Measurements from ENCODE around the gene ING3.
"Not testable (repeated sequence)": the region's sequence is repeated elsewhere in the genome, so short reads cannot be mapped to it uniquely, and the experiment has no call there.

Gene ING3

DNA sequence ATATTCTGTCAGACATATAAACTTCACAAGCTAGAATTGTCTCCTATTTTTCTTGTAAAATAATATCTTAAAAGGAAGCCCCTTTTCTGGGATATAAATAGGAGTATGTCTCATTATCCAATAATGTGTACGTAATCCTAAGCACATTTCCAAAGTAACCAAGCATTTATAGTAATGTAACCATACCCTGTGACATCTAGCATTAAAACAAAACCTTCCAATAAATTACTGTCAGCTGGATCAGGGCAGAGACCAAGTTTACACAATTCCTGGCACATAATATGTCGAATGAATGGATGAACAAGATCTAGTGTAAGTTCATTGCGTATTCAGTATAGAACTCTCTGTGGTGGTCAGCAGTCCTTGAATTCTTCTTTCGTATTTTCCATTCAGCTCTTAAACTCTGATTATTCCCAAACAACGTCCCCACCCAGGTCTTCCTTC is 52.2 kb downstream of the ING3 start:
- no peak for DNase-seq (ENCODE audit: low read depth)

DNA sequence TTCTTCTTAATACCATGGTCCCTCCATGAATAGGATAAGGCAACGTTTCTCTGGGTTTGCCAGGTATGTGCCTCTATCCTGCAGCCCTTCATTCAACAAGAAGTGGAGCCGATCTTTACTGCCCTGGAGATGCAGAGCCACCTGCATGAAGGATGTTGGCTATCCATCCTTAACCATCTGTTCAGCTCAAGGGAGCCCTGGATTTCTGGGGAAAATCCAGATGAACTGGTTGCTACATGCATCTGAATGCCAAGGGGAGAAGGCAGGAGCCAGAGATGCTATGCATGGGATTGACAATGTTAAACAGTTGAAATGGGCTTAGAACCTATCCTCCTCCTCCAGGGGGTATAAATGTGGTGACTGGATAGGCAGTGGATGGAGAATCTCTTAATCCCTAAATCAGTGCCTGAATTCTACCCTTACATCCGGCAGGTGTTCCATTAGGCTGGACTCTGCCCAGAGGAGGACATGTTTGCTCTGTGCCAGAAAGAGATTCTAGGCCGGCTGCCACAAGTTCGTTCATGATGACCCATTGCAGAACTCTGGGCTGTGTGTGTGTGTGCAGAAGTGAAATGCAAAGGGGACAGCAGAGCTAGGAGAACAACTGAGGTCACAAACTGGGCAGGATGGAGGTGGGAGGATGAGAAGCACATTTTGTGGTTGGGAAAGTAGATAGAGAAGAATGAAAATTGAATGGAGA is 53.6 kb downstream of the ING3 start:
- DNase-seq (ENCODE audit: low read depth) = no peak

DNA sequence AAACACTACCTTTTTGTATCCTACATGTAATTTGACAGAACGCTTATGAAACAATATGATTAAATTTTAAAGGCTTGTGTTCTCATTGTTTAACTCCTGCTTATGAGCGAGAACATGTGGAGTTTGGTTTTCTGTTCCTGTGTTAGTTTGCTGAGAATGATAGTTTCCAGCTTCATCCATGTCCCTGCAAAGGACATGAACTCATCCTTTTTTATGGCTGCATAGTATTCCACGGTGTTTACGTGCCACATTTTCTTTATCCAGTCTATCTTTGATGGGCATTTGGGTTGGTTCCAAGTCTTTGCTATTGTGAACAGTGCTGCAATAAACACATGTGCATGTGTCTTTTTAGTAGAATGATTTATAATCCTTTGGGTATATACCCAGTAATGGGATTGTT is 54.5 kb downstream of the ING3 start:
- not testable (repeated sequence) for DNase-seq (ENCODE audit: low read depth)

DNA sequence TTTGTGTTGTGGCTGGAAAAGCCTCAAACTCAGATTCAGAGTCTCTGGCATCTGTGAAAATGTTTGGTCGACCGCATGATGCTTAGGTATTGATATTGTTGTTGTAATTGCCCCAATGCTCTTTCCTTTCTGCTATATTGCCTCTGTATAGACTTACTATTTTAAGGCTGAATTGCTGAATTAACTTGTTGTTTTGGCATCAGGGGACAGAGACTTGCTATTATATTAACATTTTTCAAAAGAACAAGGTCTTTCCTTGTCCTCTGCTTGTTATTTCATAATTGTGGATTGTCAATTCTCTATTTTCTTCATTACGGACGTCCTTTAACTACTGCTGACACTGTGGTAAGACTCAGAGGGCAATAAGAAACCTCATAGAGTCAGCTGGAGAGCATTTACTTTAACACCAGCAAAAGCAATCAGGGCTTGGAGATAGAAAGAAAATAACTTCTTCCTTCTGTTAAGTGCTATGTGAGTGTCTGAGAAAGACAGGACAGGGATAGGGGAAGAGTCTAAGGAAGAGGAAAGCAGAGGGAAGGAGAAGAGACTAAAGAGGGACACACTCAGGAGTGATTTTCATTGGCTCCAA is 55.5 kb downstream of the ING3 start:
- DNase-seq (ENCODE audit: low read depth) = no peak

DNA sequence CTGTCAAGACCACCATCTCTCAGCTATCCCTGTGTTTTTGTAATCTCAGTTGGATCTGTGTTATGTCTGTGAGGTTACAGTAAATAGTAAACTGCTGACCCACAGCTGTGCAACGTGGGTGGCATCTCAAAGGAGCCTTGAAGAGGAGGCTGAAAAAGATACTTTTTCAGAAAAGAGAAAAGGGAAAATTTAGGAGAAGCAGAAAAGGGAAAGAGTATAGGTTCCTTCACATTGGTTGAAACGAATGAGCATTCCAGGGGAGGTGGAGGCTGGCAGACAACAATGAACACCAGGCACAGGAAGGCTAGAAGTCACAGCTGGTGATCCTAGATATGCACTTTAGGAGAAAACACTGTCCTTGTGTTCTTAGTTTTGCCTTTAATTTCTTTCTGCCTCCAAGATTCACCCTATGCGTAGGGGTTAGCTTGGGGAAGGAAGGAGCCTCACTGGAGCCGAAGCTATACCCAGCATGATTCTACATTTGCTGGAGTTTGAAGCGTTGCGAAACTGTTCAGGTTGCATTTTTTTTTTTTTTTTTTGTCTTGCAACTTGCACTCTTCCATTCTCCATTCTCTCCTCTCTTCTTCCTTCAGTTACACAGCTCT is 56.2 kb downstream of the ING3 start:
- DNase-seq (ENCODE audit: low read depth) = no peak

DNA sequence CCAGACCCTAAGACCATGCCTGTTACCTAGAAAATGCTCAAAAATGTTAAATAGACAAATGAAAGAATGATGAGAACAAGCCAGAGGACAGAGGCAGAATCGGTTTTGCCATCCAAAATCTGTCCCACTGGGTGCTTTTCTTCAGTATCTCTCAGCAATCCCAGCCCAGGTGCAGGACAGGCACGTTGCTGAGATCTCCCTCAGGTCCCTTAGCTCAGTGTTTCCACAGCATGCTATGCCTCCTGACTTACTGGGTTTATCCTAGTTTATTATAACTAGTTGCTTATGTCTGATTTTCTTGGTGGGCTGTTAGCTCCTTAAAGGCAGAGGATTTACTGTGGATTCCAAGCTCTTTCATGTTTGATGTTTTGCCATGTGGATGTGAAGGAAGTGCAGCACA is 58.2 kb downstream of the ING3 start:
- DNase-seq (ENCODE audit: low read depth) = no peak

DNA sequence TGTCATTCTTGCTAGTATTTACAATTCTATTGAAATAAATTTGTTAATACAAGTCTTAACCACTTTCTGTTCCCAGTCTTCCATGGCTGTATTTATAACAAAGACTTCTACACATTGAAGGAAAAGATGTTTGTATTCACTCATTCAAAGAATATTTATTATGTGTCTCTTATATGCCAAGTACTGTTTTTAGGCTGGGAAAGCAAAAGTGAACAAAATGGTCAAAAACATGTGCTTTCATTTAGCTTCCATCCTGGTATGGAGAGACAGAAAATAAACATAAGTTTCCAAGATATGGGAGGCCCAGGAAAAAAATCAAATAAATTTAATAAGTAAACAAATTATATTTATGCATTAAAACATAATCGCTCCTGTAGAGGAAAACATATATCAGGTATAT is 60.8 kb downstream of the ING3 start:
- no peak for DNase-seq (ENCODE audit: low read depth)

DNA sequence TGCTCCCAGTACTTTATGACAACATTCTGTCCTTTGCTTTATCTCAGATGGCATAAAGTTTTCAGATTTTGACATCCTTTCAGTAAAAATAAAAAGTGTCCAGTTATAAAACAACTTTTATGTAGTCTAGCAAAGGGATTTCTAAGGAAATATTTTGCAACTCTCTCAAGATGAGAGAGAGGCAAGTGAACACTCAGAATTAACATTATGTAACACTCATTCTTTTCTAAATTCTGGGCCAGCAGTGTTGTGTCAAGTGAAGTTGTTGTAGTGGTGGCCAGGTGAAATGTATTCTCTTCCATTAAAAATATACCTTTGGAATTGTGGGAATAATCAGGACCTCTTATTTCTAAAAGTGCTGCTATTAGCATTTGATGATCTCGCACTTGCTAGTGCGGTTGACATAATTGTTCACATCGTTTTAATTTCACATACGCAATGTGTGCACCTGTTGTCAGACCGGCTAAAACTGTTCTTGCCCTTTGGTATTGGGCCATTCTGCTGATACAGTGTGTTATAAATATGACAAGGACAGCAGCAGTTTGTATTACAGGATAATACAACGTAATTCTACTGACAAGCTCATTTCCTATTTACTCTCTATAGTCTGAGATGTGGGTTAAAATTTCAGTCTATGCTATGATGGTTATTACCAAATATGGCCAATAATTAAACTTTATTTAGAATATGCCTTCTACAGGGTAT is 61.7 kb downstream of the ING3 start:
- DNase-seq (ENCODE audit: low read depth) = no peak

DNA sequence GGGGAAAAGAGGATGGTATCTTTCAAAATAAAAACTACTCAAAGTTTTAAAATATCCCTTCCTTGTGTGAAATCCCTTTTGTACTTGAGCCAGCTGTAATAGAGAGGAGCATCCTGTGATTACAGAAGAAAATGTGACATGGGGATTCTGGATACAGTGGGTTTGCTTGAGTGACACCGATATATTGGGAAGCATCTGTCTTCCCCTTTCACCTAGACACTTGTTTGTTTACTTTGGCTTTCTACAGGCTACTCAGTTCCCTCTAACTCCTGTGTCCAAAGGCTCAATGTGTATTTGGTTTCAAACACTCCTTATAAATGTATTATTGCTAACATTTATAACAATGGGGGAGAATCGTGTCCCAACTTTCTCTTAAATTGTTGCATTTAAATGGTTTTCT is 62.3 kb downstream of the ING3 start:
- DNase-seq (ENCODE audit: low read depth) = no peak

DNA sequence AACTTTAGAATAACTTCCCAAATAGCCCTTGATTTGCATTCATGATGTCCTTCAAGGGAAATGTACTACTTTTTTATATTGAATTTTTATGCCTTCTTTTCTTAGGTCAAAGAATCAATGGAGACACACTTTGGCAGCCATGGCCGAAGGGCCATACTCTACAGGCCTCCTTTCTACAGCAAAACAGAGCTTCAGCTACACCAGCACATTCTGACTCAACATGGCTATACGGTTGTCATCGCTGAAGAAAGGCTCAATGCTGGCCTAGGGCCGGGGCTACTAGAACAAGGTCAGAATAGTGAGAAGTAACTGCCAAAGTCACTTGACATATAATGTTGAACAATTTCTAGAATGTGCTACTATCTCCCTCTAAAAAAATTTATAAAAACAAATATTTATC is 65.0 kb downstream of the ING3 start:
- no peak for DNase-seq (ENCODE audit: low read depth)

DNA sequence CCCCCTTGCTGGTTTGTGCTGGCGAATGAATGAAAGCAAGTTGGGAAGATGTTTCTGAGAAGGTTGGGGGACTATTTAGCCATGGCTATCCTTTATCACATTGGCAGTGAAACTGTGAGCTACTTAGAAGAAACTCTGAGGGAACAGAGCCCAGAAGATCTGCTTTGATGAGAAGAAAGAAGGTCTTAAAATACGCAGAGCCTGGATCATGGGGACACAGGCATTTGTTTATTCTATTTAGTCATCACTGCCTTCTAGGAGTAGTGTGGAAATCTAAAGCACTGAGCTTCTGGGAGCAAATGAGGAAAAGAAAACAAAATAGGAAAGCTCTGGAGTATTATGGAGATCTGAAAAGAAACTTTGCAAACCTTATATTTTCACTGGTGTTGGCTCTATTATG is 66.4 kb downstream of the ING3 start:
- DNase-seq (ENCODE audit: low read depth) = no peak

DNA sequence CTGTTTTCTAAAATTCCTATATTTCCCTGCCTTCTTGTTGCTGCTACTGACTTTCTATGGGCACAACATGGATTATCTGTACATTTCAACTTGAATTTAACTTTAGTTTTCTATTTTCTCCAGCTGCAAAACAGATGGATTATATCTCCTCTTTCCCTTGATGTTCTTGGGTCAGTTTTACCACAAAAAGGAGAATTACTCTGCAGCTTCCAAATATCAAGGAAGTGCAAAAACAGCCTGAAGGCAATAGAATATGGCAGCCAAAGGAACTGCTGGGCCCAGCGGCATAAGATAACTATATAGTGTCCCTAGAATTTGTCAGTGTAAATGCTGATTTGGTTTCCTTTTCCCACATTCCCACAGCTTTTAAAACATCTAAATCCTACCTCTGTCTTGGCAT is 67.0 kb downstream of the ING3 start:
- no peak for DNase-seq (ENCODE audit: low read depth)

DNA sequence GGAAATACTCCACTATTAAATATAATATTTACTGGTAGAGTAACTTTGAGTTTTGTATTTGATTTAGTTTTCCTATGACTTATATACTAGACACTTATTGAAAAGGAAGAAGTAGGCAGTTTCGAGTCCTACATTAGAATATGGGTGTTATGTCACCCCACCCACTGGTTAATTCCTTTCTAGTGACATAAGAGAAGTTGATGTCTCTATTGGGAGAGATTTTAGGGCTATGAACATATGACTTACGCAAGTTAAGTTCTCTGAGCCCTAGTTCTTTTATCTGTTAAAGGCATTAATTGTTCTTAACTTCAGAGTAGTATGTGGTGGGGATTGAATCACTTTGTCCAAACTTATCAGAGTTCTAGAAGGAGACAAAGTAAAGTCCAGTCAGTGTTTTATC is 68.4 kb downstream of the ING3 start:
- no peak for DNase-seq (ENCODE audit: low read depth)

DNA sequence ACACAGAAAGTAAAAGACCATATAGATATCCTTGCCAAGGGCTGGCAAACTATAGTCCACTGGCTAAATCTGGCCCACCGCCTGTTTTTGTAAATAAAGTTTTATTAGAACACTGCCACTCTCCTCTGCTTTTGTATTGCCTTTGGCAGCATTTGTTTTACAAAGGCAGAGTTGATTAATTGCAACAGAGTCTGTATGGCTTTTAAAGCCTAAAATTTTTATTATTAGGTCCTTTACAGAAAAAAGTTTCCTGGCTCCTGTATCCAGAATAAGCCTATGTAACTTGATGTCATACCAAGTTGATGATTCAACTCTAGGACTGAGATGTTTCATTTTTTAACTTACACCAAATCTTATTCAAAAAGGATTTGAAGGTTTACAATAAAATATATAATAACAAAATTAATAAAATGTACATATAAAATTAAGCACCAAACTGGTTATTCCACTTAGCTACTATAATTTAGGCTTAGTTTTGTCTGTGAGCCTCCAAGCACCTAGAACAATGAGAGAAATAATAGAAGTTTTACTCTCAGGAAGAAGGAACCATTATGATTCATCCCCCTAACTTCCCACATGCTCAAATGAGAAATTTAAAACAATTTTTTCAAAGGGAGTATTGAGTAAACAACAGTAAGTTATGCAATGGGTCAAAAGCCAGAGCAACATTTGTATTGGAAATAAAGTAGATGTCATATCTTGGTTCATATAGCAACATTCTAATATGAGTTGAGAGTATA is 69.8 kb downstream of the ING3 start:
- DNase-seq (ENCODE audit: low read depth) = no peak

DNA sequence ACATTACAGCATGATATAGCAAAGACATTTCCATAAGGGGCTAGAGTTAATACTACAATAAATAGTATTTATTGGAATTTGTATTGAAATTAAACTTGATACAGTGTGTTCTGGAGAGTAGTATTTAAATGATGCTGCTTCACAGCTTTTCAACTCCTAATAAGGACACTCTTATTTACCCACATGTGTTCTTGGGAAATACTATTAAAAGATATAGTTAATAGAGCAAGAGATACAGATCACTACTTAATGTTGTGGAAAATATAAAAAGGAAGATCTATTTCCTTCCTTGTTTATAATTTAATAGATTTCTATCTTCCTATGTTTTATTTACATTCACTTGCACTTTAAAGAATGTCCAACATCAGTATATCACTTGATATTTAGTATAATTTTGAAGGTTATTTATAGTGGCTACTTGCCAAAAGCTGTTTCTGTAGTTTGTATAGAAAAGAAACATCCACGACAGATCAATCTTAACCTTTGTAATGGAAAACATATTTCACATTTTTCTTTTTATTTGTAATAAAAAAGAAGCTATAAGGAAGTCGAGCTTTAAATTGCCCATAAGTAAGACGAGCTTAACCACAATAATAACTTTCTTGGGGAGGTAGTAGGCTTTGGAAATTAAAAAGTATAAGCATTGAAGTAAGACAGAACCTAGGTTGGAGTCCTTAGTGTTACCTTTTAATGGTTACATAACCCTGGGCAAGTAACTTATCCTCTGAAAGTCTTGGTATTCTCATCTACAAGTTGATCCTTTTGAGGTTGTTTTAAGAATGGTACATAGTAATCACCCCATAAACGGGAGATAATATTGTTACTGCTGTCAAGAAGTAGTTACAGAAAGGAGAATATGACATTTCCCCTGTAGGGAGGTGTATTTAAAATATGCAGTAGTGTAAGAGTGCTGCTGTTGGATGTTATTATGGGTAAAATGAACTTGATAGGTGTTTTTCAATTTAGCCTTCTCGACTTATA is 70.7 kb downstream of the ING3 start:
- DNase-seq (ENCODE audit: low read depth) = no peak

DNA sequence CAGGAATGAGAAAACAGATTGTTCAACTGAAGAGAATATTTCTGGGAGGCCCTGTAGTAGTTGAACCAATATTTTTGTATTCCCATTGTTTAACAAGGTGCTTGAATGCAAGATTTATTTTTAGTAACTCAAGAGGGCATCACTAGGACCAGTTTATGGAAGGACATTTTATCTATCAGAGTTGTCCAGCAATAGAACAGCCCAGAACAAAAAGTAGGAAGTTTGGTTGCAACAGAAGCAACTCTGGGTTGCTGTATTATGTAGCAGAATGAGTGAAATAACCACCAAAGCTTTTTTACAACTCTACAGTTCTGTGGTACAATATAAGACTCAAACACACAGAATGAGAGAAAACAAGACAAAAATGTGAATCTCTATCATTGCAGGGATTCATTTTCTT is 72.6 kb downstream of the ING3 start:
- DNase-seq (ENCODE audit: low read depth) = no peak

DNA sequence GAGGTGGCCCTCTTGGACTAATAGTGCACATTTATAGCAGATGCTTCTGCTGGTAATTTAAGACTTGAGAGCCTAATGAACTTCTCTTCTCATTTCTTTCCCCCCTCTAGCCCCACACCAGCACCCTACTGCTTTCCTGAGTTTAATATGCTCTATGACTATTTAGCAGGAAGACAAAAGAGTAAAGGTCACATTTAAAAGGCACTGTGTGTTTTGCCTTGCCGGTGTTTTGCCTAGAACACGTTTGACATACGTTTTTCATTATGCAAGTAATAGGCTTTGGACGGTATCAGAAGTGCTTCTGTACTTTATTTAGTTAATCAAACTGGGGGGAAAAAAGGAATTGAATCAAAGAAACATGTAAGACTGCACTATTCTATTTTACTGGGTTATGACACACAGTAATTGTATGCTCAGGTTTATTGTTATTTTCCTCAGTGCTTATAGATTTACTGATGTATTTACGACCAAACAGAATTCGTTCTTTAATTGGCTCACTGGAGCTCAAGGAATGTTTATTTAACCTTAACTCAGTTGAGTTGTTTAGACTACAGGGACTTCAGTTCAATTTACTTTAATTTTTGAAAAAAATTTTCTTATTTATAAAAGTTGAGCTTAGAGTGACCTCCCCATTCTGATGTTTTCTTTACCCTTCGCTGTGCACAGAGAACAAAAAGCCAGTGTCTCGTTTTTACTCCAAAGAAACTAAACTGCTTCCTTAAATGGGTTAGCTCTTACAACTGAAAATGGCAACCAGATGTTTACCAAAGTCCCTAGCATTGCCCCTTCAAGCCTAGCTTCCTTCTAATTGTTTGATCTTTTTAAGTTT is 73.3 kb downstream of the ING3 start:
- DNase-seq (ENCODE audit: low read depth) = no peak

DNA sequence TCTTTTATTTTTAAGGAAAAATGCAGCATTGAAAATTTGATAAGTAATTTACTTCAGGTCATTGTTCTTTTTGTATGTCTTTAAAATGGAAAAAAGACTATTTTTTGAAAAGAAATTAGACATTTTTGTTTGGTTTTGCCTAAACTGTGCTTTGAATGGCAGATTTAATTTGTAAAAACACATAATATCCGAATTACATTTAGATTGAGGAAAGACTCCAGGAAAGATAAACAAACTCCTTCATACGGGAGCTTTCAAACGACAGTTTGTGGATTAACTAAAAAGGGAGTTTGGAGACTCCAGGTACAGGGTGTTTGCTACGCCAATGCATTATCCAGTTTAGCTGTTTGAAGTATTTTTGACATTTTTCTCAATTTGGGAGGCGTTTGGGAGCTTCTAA is 74.0 kb downstream of the ING3 start:
- DNase-seq (ENCODE audit: low read depth) = no peak

DNA sequence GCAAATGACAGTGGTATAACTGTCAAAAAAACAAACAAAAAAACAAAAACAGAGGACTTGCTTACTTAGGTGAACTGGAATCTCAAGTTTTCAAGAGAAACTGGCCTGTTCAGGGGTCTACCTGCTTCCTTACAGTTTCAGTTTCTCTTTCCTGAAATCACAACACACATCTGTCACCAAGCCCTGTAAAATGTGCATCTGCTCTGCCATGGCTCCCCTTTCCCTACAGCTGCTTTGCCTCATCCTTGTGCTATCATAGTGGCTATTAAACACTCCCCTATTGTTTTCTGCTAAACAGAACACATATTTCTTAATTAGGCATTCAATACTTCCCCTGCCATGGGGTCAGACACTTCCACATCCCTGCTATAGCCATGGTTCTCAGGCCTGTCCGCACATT is 75.6 kb downstream of the ING3 start:
- DNase-seq (ENCODE audit: low read depth) = no peak

DNA sequence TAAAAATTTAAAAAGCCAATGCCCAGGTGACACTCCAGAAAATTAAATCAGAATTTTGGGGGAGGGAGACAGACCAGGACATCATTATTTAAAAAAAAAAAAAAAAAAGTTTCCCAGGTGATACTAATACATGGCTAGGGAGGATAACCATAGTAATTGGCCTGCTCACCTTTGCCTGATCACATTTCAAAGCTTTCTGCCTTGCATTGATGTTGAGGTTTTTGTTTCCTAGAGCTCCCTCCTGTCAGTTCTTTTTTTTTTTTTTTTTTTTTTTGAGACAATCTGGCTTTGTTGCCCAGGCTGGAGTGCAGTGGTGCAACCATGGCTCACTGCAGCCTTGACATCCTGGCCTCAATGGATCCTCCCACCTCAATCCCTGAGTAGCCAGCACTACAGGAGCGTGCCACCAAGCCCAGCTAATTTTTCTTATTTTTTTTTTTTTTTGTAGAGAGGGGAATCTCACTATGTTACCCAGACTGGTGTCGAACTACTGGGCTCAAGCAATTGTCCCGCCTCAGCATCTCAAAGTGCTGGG is 76.1 kb downstream of the ING3 start:
- DNase-seq (ENCODE audit: low read depth) = no peak
